DND-41 (cell line): ENCODE data around the gene FOXD2.

ENCODE experiments used
- ATAC-seq: fragments of 200-7000 bp; cut with Tn5 transposase; 3 replicates; pipeline ENCODE4 v1.9.1; 2021; ENCODE audit warnings: low read depth; ENCODE audit not compliant: insufficient read depth
- DNase-seq: peaks from one replicate; pipeline ENCODE4 v3.0.0-alpha.2; 2020
- H2AFZ ChIP-seq: 2 replicates; pipeline ENCODE4 v1.6.0; 2012; ENCODE audit warnings: low read depth, low read length
- H3K27ac ChIP-seq: 2 replicates; pipeline ENCODE4 v1.5.1; 2012; ENCODE audit warnings: low read length, inconsistent platforms
- H3K27me3 ChIP-seq: fragments of 200-600 bp; sonication (generic); 2 replicates; pipeline ENCODE4 v1.6.0; 2012; ENCODE audit warnings: low read length, mild to moderate bottlenecking, inconsistent platforms; ENCODE audit not compliant: insufficient read depth, poor library complexity
- H3K36me3 ChIP-seq: 2 replicates; pipeline ENCODE4 v1.5.1; 2012; ENCODE audit warnings: low read length, inconsistent platforms; ENCODE audit not compliant: insufficient read depth
- H3K4me1 ChIP-seq: 2 replicates; pipeline ENCODE4 v1.5.1; 2012; ENCODE audit warnings: mild to moderate bottlenecking, low read length; ENCODE audit not compliant: insufficient read depth
- H3K4me2 ChIP-seq: 2 replicates; pipeline ENCODE4 v1.6.0; 2012; ENCODE audit warnings: mild to moderate bottlenecking, moderate library complexity, low read length, inconsistent platforms; ENCODE audit not compliant: insufficient read depth
- H3K4me3 ChIP-seq, 2 experiments: fragments of 200-600 bp in 1 of 2; shearing (Covaris generic) in 1 of 2; 2 replicates each; pipeline ENCODE4 v1.5.1; 2012 to 2016; ENCODE audit warnings: inconsistent platforms in 2 of 2, low read length in 2 of 2, mild to moderate bottlenecking in 2 of 2, low read depth in 1 of 2, moderate library complexity in 1 of 2
- H3K79me2 ChIP-seq: 2 replicates; pipeline ENCODE4 v1.6.0; 2012; ENCODE audit warnings: low read length, inconsistent platforms; ENCODE audit not compliant: insufficient read depth
- H3K9ac ChIP-seq: 2 replicates; pipeline ENCODE4 v1.6.0; 2012; ENCODE audit warnings: low read depth, mild to moderate bottlenecking, inconsistent platforms, low read length, moderate library complexity
- H3K9me3 ChIP-seq: 2 replicates; pipeline ENCODE4 v1.5.1; 2012; ENCODE audit warnings: low read length, moderate library complexity, mild to moderate bottlenecking, inconsistent platforms; ENCODE audit not compliant: insufficient read depth, severe bottlenecking
- H4K20me1 ChIP-seq: 2 replicates; pipeline ENCODE4 v1.6.0; 2012; ENCODE audit warnings: low read length; ENCODE audit not compliant: insufficient read depth
- CTCF ChIP-seq: IDR thresholded peaks from 2 replicates; pipeline ENCODE4 v1.5.1; 2012; ENCODE audit warnings: borderline replicate concordance, low read length, moderate library complexity, mild to moderate bottlenecking; ENCODE audit not compliant: poor library complexity, severe bottlenecking; ENCODE audit errors: extremely low read depth
- EZH2 ChIP-seq: IDR thresholded peaks from 3 replicates; pipeline ENCODE4 v1.6.1; 2012; ENCODE audit warnings: borderline replicate concordance, low read depth, mild to moderate bottlenecking, moderate library complexity, low read length, inconsistent platforms; ENCODE audit not compliant: severe bottlenecking

Gene FOXD2

GRCh38 chr1:47439017-47439818 lies 1.4 kb downstream of the FOXD2 start:
- peaks cover 15% of the 10 kb centered on the region for H3K36me3 ChIP-seq
- ATAC-seq (no peak), DNase-seq (no peak)
- H3K4me2 ChIP-seq = no peak overlapping the region
- H3K27ac ChIP-seq = no peak overlapping the region
- peaks cover 31% of the 10 kb centered on the region for H3K4me1 ChIP-seq
- no peaks in the 10 kb centered on the region for H3K27me3 ChIP-seq
- no peak for TF ChIP-seq EZH2
- TF ChIP-seq CTCF = no peak
- no peaks in the 10 kb centered on the region for H3K9me3 ChIP-seq
- peaks cover 31% of the 10 kb centered on the region for H3K79me2 ChIP-seq
- H3K4me3 ChIP-seq = no peak overlapping the region; a peak in 1 of 4 replicates
- H2AFZ ChIP-seq = no peak overlapping the region
- H3K9ac ChIP-seq = no peak overlapping the region
- H4K20me1 ChIP-seq = peaks cover 21% of the 10 kb centered on the region

DNA sequence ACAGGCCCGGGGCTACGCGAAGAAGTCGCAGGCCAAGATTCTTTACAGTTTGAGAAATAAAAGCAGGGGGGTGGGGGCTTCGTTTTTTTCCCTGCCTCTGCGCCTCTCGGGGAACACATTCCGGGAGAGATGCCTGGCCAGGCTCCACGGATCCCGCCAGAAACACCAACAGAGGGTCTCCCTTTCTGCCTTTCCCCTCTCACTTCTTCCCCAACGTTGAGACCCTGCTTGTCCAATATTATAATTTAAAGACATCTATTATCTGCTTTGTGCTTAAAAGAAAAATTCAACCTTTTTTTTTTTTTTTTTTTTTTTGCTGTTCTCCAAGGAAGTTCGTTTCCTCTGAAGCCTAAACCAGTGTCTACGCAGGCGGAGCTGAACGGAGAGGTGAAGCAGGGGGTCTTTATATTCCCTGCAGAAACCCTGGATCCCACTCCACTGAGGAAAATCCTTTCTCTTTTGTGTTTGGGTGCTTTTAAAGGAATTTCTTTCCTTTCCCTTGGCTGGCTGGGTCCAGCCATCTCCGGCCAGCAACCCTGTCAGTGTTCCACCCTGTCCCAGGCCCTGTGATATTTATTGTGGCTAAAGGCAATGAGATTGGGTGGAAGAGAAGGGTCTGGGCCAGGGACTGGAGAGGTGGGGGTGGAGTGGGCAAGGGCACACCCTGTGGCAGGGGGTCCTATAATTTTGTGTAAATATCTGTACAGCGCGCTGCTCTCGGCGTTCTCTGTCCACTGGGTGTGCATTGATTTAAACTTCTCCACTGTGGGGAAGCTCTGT lies 2.2 kb downstream of the FOXD2 start:
- H3K27ac ChIP-seq = no peak overlapping the region
- TF ChIP-seq EZH2 (no peak), CTCF (no peak)
- no peak overlapping the region for H3K4me3 ChIP-seq
- peaks cover 7% of the 10 kb centered on the region for H3K36me3 ChIP-seq
- H3K4me2 ChIP-seq = no peak overlapping the region
- peaks cover 23% of the 10 kb centered on the region for H3K79me2 ChIP-seq
- peaks cover 23% of the 10 kb centered on the region for H3K4me1 ChIP-seq
- H3K9me3 ChIP-seq = no peaks in the 10 kb centered on the region
- ATAC-seq (no peak), DNase-seq (no peak)
- no peaks in the 10 kb centered on the region for H3K27me3 ChIP-seq
- no peak overlapping the region for H2AFZ ChIP-seq
- H4K20me1 ChIP-seq = peaks cover 13% of the 10 kb centered on the region
- H3K9ac ChIP-seq = no peak overlapping the region

- ATAC-seq = no peak
- no peak overlapping the region for H3K9ac ChIP-seq
- H3K36me3 ChIP-seq = peaks cover 2% of the 10 kb centered on the region; the same call in 1 of the 2 replicates
- no peak for DNase-seq
- no peak overlapping the region for H3K4me3 ChIP-seq
- H3K4me2 ChIP-seq = no peak overlapping the region
- peaks cover 8% of the 10 kb centered on the region for H4K20me1 ChIP-seq
- H3K4me1 ChIP-seq = peaks cover 17% of the 10 kb centered on the region
- no peak overlapping the region for H2AFZ ChIP-seq
- H3K27ac ChIP-seq = no peak overlapping the region
- H3K79me2 ChIP-seq = peaks cover 17% of the 10 kb centered on the region
- H3K27me3 ChIP-seq = no peaks in the 10 kb centered on the region
- TF ChIP-seq EZH2 = no peak
- H3K9me3 ChIP-seq = no peaks in the 10 kb centered on the region
These were observed 2.8 kb downstream of the FOXD2 start for GRCh38 chr1:47440599-47441081.
